NB4 (cell line): Measurements from ENCODE around the gene USP28.

Experiments
- DNase-seq: peaks from one replicate; pipeline ENCODE4 v3.0.0; 2010; ENCODE audit warnings: low read depth
- H3K4me3 ChIP-seq: one replicate; pipeline ENCODE4 v1.5.1; 2011; ENCODE audit warnings: mild to moderate bottlenecking, low read depth, low read length, moderate library complexity
- CTCF ChIP-seq: IDR thresholded peaks from one replicate; pipeline ENCODE4 v1.5.1; 2012; ENCODE audit warnings: low read depth, low read length
- MAX ChIP-seq: IDR thresholded peaks from 2 replicates; pipeline ENCODE4 v1.6.1; 2011; ENCODE audit warnings: low read depth, low read length
- MYC ChIP-seq: IDR thresholded peaks from 2 replicates; pipeline ENCODE4 v1.6.1; 2011; ENCODE audit warnings: low read depth, low read length
- POLR2A ChIP-seq: IDR thresholded peaks from 2 replicates; pipeline ENCODE4 v1.6.1; 2011; ENCODE audit warnings: mild to moderate bottlenecking; ENCODE audit not compliant: insufficient read length; ENCODE audit errors: extremely low read depth

The USP28 gene

GRCh38 chr11:113907152-113907551 lies 31.8 kb upstream of the USP28 start:
- TF ChIP-seq POLR2A (no peak), MAX (no peak), MYC (no peak), CTCF (no peak)
- DNase-seq = no peak
- no peak overlapping the region for H3K4me3 ChIP-seq

GRCh38 chr11:113906516-113906915 lies 31.1 kb upstream of the USP28 start:
- DNase-seq = no peak
- H3K4me3 ChIP-seq = no peak overlapping the region
- TF ChIP-seq CTCF (no peak), POLR2A (no peak), MAX (no peak), MYC (no peak)

GRCh38 chr11:113906038-113906437 lies 30.7 kb upstream of the USP28 start:
- peak; percentile 35 for DNase-seq

GRCh38 chr11:113904379-113905101 lies 29.2 kb upstream of the USP28 start, which contains the start of gene HTR3B:
TSS of gene HTR3B (plus strand) at chr11:113904796. CDS start at chr11:113904934, 138 bp downstream.
- no peak within 1 kb of the TSS for H3K4me3 ChIP-seq
- DNase-seq = no peak
- no peak for TF ChIP-seq MAX
- TF ChIP-seq POLR2A = no peak
- TF ChIP-seq CTCF = no peak
- no peak for TF ChIP-seq MYC

More at GRCh38 chr11:113906038-113906437, 30.7 kb upstream of the USP28 start:
- TF ChIP-seq POLR2A = no peak
- TF ChIP-seq CTCF = no peak
- no peak for TF ChIP-seq MAX
- no peak for TF ChIP-seq MYC
- H3K4me3 ChIP-seq = no peak overlapping the region

GRCh38 chr11:113901141-113901540 lies 25.8 kb upstream of the USP28 start:
- H3K4me3 ChIP-seq = no peak overlapping the region
- TF ChIP-seq POLR2A = no peak
- no peak for TF ChIP-seq MYC
- no peak for TF ChIP-seq CTCF
- TF ChIP-seq MAX = no peak
- DNase-seq = no peak
